ENCODE data around the gene NOS2. TPM values are rescaled to one million over a fixed set of nuclear protein-coding genes. Genes with fewer than 3 reads are reported as not detected.
"Not testable (repeated sequence)": the region's sequence is repeated elsewhere in the genome, so short reads cannot be mapped to it uniquely, and the experiment has no call there.

NOS2 gene
- total RNA-seq, 3 donors from 2014 or later (not counting 1 experiment from before 2014, with no cell fraction given), result 0.19 to 0.20 TPM; not detected in 1

DNA sequence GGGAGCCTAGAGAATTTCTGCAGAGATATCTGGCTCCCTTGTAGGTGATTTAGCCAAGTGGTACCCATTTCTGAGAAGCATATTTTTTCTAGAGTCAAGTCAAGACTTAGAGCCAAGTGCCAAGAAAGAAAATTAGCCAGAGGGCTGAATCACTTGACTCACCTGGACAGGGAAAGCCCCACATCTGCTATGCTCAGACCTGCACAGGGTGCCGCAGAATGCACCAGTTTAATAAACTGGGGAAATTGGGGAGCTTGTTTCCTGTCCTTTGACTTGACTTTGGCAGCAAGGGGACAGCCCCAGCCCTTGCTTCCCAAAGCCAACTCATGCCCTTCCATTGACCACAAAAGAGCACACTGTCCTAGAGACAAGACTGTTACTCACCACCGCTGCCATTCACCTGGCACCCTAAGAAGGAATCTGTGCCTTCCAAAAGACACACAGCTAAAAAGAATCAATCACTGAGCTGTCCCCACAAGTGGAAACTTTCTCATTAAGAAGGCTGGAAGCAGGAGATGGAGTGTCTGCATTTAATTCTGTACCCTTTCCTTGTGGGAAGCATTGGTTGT lies 28.9 kb upstream of the NOS2 start:
- H3K4me1 Mint-ChIP-seq; H3K27ac ChIP-seq (ENCODE audit: low read length); H3K9me3 Mint-ChIP-seq; H3K4me1 ChIP-seq (ENCODE audit: control insufficient read depth, insufficient read depth, low read length); ATAC-seq; H3K36me3 Mint-ChIP-seq; H3K4me3 Mint-ChIP-seq; H3K4me3 ChIP-seq (ENCODE audit: low read length); H3K36me3 ChIP-seq (ENCODE audit: control insufficient read depth, insufficient read depth, low read length); H3K9me3 ChIP-seq (ENCODE audit: control insufficient read depth, insufficient read depth, low read length); DNase-seq; H3K27me3 ChIP-seq (ENCODE audit: control insufficient read depth, insufficient read depth, low read length); intact Hi-C loops (cut with micrococcal nuclease); H3K27ac Mint-ChIP-seq: not testable (repeated sequence)
- peaks cover 11 to 23% of the 10 kb centered on the region in 2 donors for H3K27me3 Mint-ChIP-seq (ENCODE audit: low read depth in 2 of 2)
- whole genome bisulfite sequencing (ENCODE audit: insufficient coverage), result no CpG with 5 or more reads among the region's 2 CpGs

- H3K4me3 ChIP-seq (ENCODE audit: low read length), result no peak overlapping the region
- H3K9me3 Mint-ChIP-seq, result peaks cover 3 to 7% of the 10 kb centered on the region in 2 donors
- H3K36me3 ChIP-seq (ENCODE audit: control insufficient read depth, insufficient read depth, low read length), result no peaks in the 10 kb centered on the region
- H3K36me3 Mint-ChIP-seq, result peaks cover 14% of the 10 kb centered on the region
- H3K9me3 ChIP-seq (ENCODE audit: control insufficient read depth, insufficient read depth, low read length), result peaks cover 22% of the 10 kb centered on the region
- H3K4me1 Mint-ChIP-seq, result no peaks in the 10 kb centered on the region
- no peak for DNase-seq
- H3K27ac Mint-ChIP-seq, result no peak overlapping the region
- intact Hi-C loops (cut with micrococcal nuclease), result no loop called here
- no peak overlapping the region for H3K4me3 Mint-ChIP-seq
- no peaks in the 10 kb centered on the region for H3K27me3 ChIP-seq (ENCODE audit: control insufficient read depth, insufficient read depth, low read length)
- no peak for ATAC-seq
- H3K27me3 Mint-ChIP-seq (ENCODE audit: low read depth in 2 of 2), result peaks cover 11 to 23% of the 10 kb centered on the region in 2 donors
- no peak overlapping the region for H3K27ac ChIP-seq (ENCODE audit: low read length)
- H3K4me1 ChIP-seq (ENCODE audit: control insufficient read depth, insufficient read depth, low read length), result no peaks in the 10 kb centered on the region
- no peak for TF ChIP-seq CTCF (IDR thresholded peaks at IDR 0.05)
- WGBS (ENCODE audit: insufficient coverage), result 100% methylated on average over 1 of the region's 5 CpGs
These were observed 25.1 kb upstream of the NOS2 start for GRCh38 chr17:27825459-27825858.

GRCh38 chr17:27824745-27825144 lies 24.4 kb upstream of the NOS2 start:
- Histone ChIP-seq H3K27ac (ENCODE audit: low read length) (no peak overlapping the region), H3K36me3 (ENCODE audit: control insufficient read depth, insufficient read depth, low read length) (no peaks in the 10 kb centered on the region), H3K9me3 (ENCODE audit: control insufficient read depth, insufficient read depth, low read length) (peaks cover 22% of the 10 kb centered on the region), H3K27me3 (ENCODE audit: control insufficient read depth, insufficient read depth, low read length) (no peaks in the 10 kb centered on the region), H3K4me3 (ENCODE audit: low read length) (no peak overlapping the region), H3K4me1 (ENCODE audit: control insufficient read depth, insufficient read depth, low read length) (no peaks in the 10 kb centered on the region)
- 93% methylated on average over 3 of the region's 4 CpGs for WGBS (ENCODE audit: insufficient coverage)
- TF ChIP-seq CTCF (IDR thresholded peaks at IDR 0.05), result no peak
- peaks cover 15% of the 10 kb centered on the region for H3K36me3 Mint-ChIP-seq
- H3K27me3 Mint-ChIP-seq (ENCODE audit: low read depth in 2 of 2), result peaks cover 11 to 23% of the 10 kb centered on the region in 2 donors
- DNase-seq (no peak), ATAC-seq (no peak)
- H3K9me3 Mint-ChIP-seq, result peaks cover 3 to 7% of the 10 kb centered on the region in 2 donors
- H3K27ac Mint-ChIP-seq, result no peak overlapping the region
- no peak overlapping the region for H3K4me3 Mint-ChIP-seq
- no peaks in the 10 kb centered on the region for H3K4me1 Mint-ChIP-seq
- intact Hi-C loops (cut with micrococcal nuclease), result no loop called here

DNA sequence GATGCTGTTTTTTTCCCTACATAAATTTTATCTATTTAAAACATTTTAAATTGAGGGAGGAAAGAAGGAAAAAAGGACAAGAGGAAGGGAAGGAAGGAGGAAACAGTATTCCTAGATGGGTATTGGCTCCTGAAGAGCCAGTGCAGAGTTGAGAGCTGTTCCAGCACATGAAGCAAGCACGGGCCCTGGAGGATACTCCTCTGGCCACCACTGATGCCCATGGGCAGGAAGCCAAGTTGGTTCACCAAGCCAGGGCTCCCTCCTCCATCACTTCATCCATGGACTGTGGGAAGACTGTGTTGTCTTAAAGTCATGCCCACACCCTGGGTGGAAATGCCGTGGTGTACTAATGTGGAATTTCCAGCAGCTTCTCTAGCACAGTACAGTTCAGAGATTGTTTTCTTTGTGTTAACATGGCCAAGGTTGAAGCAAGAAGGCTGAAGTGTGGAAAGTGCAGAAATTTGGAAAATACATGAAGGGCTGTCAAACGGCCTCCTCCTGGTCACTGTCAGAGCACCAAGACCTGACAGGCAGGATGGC lies 23.9 kb upstream of the NOS2 start:
- Mint-ChIP-seq H3K4me1 (no peaks in the 10 kb centered on the region), H3K27ac (no peak overlapping the region), H3K4me3 (no peak overlapping the region), H3K9me3 (peaks cover 3 to 7% of the 10 kb centered on the region in 2 donors), H3K27me3 (ENCODE audit: low read depth in 2 of 2) (peaks cover 11 to 23% of the 10 kb centered on the region in 2 donors), H3K36me3 (peaks cover 15% of the 10 kb centered on the region)
- no peak for DNase-seq
- H3K4me3 ChIP-seq (ENCODE audit: low read length), result no peak overlapping the region
- intact Hi-C loops (cut with micrococcal nuclease), result no loop called here
- no peak for TF ChIP-seq CTCF (IDR thresholded peaks at IDR 0.05)
- H3K36me3 ChIP-seq (ENCODE audit: control insufficient read depth, insufficient read depth, low read length), result no peaks in the 10 kb centered on the region
- 91% methylated on average over 3 of the region's 3 CpGs for WGBS (ENCODE audit: insufficient coverage)
- peaks cover 22% of the 10 kb centered on the region for H3K9me3 ChIP-seq (ENCODE audit: control insufficient read depth, insufficient read depth, low read length)
- no peaks in the 10 kb centered on the region for H3K4me1 ChIP-seq (ENCODE audit: control insufficient read depth, insufficient read depth, low read length)
- H3K27me3 ChIP-seq (ENCODE audit: control insufficient read depth, insufficient read depth, low read length), result no peaks in the 10 kb centered on the region
- no peak for ATAC-seq
- no peak overlapping the region for H3K27ac ChIP-seq (ENCODE audit: low read length)

DNA sequence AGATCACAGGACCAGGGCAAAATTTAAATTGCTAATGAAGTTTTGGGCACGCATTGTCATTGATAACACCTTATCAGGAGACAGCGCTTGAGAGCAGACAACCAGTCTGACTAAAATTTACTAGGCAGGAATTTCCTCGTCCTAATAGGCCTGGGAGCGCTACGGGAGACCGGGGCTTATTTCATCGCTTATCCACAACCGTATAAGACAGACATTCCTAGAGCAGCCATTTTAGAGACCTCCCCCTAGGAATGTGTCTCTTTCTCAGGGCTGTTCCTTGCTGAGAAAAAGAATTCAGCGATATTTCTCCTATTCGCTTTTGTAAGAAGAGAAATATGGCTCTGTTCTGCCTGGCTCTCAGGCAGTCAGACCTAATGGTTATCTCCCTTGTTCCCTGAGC lies 21.8 kb upstream of the NOS2 start:
- intact Hi-C loops (cut with micrococcal nuclease); H3K27ac Mint-ChIP-seq; H3K4me3 ChIP-seq (ENCODE audit: low read length); H3K36me3 ChIP-seq (ENCODE audit: control insufficient read depth, insufficient read depth, low read length); H3K27ac ChIP-seq (ENCODE audit: low read length); H3K4me1 ChIP-seq (ENCODE audit: control insufficient read depth, insufficient read depth, low read length); H3K27me3 Mint-ChIP-seq (ENCODE audit: low read depth in 2 of 2); H3K4me1 Mint-ChIP-seq; ATAC-seq; DNase-seq; H3K9me3 Mint-ChIP-seq; H3K27me3 ChIP-seq (ENCODE audit: control insufficient read depth, insufficient read depth, low read length); H3K4me3 Mint-ChIP-seq: not testable (repeated sequence)
- peaks cover 15% of the 10 kb centered on the region for H3K36me3 Mint-ChIP-seq
- peaks cover 22% of the 10 kb centered on the region for H3K9me3 ChIP-seq (ENCODE audit: control insufficient read depth, insufficient read depth, low read length)
- 86% methylated on average over 10 of the region's 10 CpGs for WGBS (ENCODE audit: insufficient coverage)

Measured in natural killer cell (primary cell).